ENCODE data around the gene TRABD2B. TPM values are rescaled to one million over a fixed set of nuclear protein-coding genes. Genes with fewer than 3 reads are reported as not detected.

Gene TRABD2B
- total RNA-seq, 1 experiment from 2014 or later = 0.05 TPM

DNA sequence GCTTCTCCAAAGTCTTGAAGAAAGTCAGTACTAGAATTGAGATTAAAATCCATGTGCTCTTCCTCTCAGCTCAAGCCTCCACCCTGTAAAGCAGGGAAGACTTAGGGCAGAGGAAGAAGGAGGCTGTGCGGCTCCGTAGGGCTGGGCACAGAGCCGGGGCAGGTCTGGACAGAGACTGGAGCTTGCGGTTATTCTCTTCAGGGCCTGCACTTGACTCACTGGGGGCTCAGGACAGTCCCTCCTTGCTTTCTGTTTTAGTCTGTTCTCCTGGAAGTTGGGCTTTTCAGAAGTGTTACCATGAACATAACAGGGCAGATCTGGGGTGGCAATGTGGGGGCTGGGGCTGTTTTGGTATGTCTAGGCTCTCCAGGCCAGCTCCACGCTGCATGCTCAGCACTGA is 21.6 kb upstream of the TRABD2B start:
- no peak for TF ChIP-seq EZH2 (IDR thresholded peaks at IDR 0.05)
- TF ChIP-seq SP1 (IDR thresholded peaks at IDR 0.05; ENCODE audit: low read depth) = no peak
- TF ChIP-seq ZFX (IDR thresholded peaks at IDR 0.05) = no peak
- no peak for TF ChIP-seq JUND (IDR thresholded peaks at IDR 0.05)
- TF ChIP-seq, protein P1, sequence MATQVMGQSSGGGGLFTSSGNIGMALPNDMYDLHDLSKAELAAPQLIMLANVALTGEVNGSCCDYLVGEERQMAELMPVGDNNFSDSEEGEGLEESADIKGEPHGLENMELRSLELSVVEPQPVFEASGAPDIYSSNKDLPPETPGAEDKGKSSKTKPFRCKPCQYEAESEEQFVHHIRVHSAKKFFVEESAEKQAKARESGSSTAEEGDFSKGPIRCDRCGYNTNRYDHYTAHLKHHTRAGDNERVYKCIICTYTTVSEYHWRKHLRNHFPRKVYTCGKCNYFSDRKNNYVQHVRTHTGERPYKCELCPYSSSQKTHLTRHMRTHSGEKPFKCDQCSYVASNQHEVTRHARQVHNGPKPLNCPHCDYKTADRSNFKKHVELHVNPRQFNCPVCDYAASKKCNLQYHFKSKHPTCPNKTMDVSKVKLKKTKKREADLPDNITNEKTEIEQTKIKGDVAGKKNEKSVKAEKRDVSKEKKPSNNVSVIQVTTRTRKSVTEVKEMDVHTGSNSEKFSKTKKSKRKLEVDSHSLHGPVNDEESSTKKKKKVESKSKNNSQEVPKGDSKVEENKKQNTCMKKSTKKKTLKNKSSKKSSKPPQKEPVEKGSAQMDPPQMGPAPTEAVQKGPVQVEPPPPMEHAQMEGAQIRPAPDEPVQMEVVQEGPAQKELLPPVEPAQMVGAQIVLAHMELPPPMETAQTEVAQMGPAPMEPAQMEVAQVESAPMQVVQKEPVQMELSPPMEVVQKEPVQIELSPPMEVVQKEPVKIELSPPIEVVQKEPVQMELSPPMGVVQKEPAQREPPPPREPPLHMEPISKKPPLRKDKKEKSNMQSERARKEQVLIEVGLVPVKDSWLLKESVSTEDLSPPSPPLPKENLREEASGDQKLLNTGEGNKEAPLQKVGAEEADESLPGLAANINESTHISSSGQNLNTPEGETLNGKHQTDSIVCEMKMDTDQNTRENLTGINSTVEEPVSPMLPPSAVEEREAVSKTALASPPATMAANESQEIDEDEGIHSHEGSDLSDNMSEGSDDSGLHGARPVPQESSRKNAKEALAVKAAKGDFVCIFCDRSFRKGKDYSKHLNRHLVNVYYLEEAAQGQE (IDR thresholded peaks at IDR 0.05; ENCODE audit: low read depth) = no peak
- no peak for TF ChIP-seq YY1 (IDR thresholded peaks at IDR 0.05; ENCODE audit: extremely low read depth, insufficient replicate concordance, low read depth, low read length)
- Histone ChIP-seq H3K4me2 (ENCODE audit: low read length) (no peak overlapping the region), H3K27me3 (ENCODE audit: insufficient read depth, low read length) (peaks cover 19% of the 10 kb centered on the region), H4K20me1 (ENCODE audit: insufficient read depth) (no peaks in the 10 kb centered on the region), H3K79me2 (ENCODE audit: insufficient read depth, low read length) (no peaks in the 10 kb centered on the region), H3K9me3 (ENCODE audit: control insufficient read depth in 1 of 2, insufficient read depth in 1 of 2, low read depth in 1 of 2, low read length in 2 of 2) (no peaks in the 10 kb centered on the region), H3K9me2 (ENCODE audit: insufficient read depth) (no peaks in the 10 kb centered on the region), H3K27ac (ENCODE audit: low read depth, low read length) (no peak overlapping the region), H3K4me3 (replicated peaks in 1 of 2; ENCODE audit: low read depth in 1 of 2, low read length in 2 of 2) (no peak overlapping the region), H3K9ac (ENCODE audit: low read length) (no peak overlapping the region), H3K36me3 (ENCODE audit: control insufficient read depth in 1 of 2, insufficient read depth in 2 of 2, low read length in 2 of 2) (no peaks in the 10 kb centered on the region), H3K4me1 (ENCODE audit: control insufficient read depth in 1 of 2, insufficient read depth in 2 of 2, low read length in 2 of 2) (no peaks in the 10 kb centered on the region), H2AFZ (ENCODE audit: low read depth, low read length, poor library complexity, severe bottlenecking) (no peak overlapping the region)
- ATAC-seq (no peak), DNase-seq (ENCODE audit: low read depth, low spot score) (no peak)
- RAD21 ChIA-PET (ENCODE audit: low non-redundant PET in 1 of 2, low total read pairs in 2 of 2, uncharacterized antibody in 2 of 2, unreplicated experiment in 2 of 2) = no interaction called here
- no TSS peak for BruUV-seq (replicated peaks)
- intact Hi-C loops (cut with micrococcal nuclease) = no loop called here
- POLR2A ChIA-PET = no interaction called here
- CTCF ChIA-PET = no interaction called here

DNA sequence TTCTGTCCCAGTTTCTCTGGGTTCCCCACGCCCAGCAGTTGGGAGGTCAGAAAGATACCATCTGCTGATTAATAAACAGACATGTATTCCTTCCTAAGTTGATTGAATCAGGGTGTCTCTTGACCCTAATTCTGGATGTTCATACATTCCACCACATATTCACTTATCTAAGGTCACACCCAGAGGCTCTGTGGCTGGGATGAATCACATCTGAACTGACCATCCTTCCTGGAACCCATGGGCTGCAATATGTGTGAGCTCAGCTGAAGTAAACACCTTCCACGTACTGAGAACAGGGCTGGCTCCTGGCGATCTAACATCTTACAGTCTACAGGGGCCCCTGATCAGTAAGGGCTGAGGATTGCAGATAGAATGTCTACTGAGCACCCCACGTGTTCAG is 20.5 kb upstream of the TRABD2B start:
- H3K9ac ChIP-seq (ENCODE audit: low read length) = no peak overlapping the region
- no peaks in the 10 kb centered on the region for H3K79me2 ChIP-seq (ENCODE audit: insufficient read depth, low read length)
- no peaks in the 10 kb centered on the region for H4K20me1 ChIP-seq (ENCODE audit: insufficient read depth)
- no peak for TF ChIP-seq JUND (IDR thresholded peaks at IDR 0.05)
- no peaks in the 10 kb centered on the region for H3K9me2 ChIP-seq (ENCODE audit: insufficient read depth)
- H3K36me3 ChIP-seq (ENCODE audit: control insufficient read depth in 1 of 2, insufficient read depth in 2 of 2, low read length in 2 of 2) = no peaks in the 10 kb centered on the region
- no peak for DNase-seq (ENCODE audit: low read depth, low spot score)
- no peaks in the 10 kb centered on the region for H3K9me3 ChIP-seq (ENCODE audit: control insufficient read depth in 1 of 2, insufficient read depth in 1 of 2, low read depth in 1 of 2, low read length in 2 of 2)
- ChIA-PET POLR2A (no interaction called here), CTCF (no interaction called here), RAD21 (ENCODE audit: low non-redundant PET in 1 of 2, low total read pairs in 2 of 2, uncharacterized antibody in 2 of 2, unreplicated experiment in 2 of 2) (no interaction called here)
- H3K27me3 ChIP-seq (ENCODE audit: insufficient read depth, low read length) = peaks cover 30% of the 10 kb centered on the region
- H2AFZ ChIP-seq (ENCODE audit: low read depth, low read length, poor library complexity, severe bottlenecking) = no peak overlapping the region
- H3K4me3 ChIP-seq (replicated peaks in 1 of 2; ENCODE audit: low read depth in 1 of 2, low read length in 2 of 2) = no peak overlapping the region
- no peak for ATAC-seq
- no peak overlapping the region for H3K4me2 ChIP-seq (ENCODE audit: low read length)
- H3K4me1 ChIP-seq (ENCODE audit: control insufficient read depth in 1 of 2, insufficient read depth in 2 of 2, low read length in 2 of 2) = no peaks in the 10 kb centered on the region
- intact Hi-C loops (cut with micrococcal nuclease) = no loop called here
- BruUV-seq (replicated peaks) = no TSS peak
- no peak overlapping the region for H3K27ac ChIP-seq (ENCODE audit: low read depth, low read length)

Measured in HCT116 (cell line).